ENCODE results near the gene NHLRC1. TPM values are rescaled to one million over a fixed set of nuclear protein-coding genes. Genes with fewer than 3 reads are reported as not detected.

Gene NHLRC1
- total and polyA plus RNA-seq, 9 of the 15 experiments (the other 6 are each of a cell fraction or from before 2014, with no cell fraction given) = not detected

DNA sequence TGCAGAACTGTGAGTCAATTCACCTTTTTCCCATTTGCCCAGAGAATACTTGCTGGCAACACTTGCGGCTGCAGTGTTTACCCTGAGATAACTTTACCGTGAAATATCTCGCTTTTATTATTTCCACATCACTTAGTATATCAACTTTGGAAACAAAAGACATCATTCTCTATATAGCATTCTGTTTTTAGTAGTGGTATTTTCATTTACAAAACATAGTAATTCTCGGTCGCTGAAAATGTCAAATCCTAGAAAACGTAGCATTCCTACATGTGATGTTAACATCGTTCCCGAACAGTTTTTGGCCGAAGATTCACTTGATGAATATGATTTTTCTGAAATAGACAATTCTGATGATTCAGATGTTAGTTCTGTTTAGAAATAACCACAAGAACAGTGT is 52.0 kb downstream of the NHLRC1 start (continued):
- TF ChIP-seq, protein P1, sequence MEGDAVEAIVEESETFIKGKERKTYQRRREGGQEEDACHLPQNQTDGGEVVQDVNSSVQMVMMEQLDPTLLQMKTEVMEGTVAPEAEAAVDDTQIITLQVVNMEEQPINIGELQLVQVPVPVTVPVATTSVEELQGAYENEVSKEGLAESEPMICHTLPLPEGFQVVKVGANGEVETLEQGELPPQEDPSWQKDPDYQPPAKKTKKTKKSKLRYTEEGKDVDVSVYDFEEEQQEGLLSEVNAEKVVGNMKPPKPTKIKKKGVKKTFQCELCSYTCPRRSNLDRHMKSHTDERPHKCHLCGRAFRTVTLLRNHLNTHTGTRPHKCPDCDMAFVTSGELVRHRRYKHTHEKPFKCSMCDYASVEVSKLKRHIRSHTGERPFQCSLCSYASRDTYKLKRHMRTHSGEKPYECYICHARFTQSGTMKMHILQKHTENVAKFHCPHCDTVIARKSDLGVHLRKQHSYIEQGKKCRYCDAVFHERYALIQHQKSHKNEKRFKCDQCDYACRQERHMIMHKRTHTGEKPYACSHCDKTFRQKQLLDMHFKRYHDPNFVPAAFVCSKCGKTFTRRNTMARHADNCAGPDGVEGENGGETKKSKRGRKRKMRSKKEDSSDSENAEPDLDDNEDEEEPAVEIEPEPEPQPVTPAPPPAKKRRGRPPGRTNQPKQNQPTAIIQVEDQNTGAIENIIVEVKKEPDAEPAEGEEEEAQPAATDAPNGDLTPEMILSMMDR (IDR thresholded peaks at IDR 0.05 in 2 of 3, conservative IDR thresholded peaks at IDR 0.05 in 1 of 3; ENCODE audit: insufficient read depth in 2 of 3, low read depth in 1 of 3, low read length in 3 of 3) = no peak
- TF ChIP-seq RBM34 (IDR thresholded peaks at IDR 0.05; ENCODE audit: borderline replicate concordance, insufficient read depth, low read length) (no peak), MYNN (IDR thresholded peaks at IDR 0.05) (no peak), MYNN (CRISPR knock-in tag; IDR thresholded peaks at IDR 0.05) (no peak), SMARCE1 (IDR thresholded peaks at IDR 0.05) (no peak), SRSF9 (IDR thresholded peaks at IDR 0.05; ENCODE audit: borderline replicate concordance, low read depth, low read length) (no peak), CSDE1 (IDR thresholded peaks at IDR 0.05) (no peak), ZSCAN32 (CRISPR knock-in tag; IDR thresholded peaks at IDR 0.05) (no peak), MED1 (CRISPR knock-in tag; IDR thresholded peaks at IDR 0.05; ENCODE audit: borderline replicate concordance) (no peak)

Other genes starting within 250 kb of the NHLRC1 start
- gene KIF13A, start 135.0 kb downstream of the NHLRC1 start, total RNA-seq (2014; rRNA removed) = 21.0 and 30.1 TPM in 2 replicates
- 37.5 and 39.3 TPM in 2 replicates for gene KIF13A, start 135.0 kb downstream of the NHLRC1 start, total RNA-seq (2014; rRNA removed; fragmentation: Illumina TruSeq; extraction: Trizol)
- 43.2 and 44.3 TPM in 2 replicates for gene KIF13A, start 135.0 kb downstream of the NHLRC1 start, total RNA-seq (2015; rRNA removed; fragmentation: Illumina TruSeq; extraction: Trizol)
- 30.1 and 33.8 TPM in 2 replicates for gene KIF13A, start 135.0 kb downstream of the NHLRC1 start, total RNA-seq (2021)
- 29.5 and 31.8 TPM in 2 replicates for gene KIF13A, start 135.0 kb downstream of the NHLRC1 start, polyA plus RNA-seq (2011; rRNA removed)
- gene KIF13A, start 135.0 kb downstream of the NHLRC1 start, polyA plus RNA-seq (2014; fragmentation: Illumina TruSeq; extraction: Trizol) = 28.2 and 29.7 TPM in 2 replicates
- 1 to 10 TPM; 3.6 to 4.3 TPM for gene KIF13A, start 135.0 kb downstream of the NHLRC1 start, polyA plus RNA-seq (2014; fragmentation: Nextera tagmentation; extraction: Ambion mirVana)
- 22.5 and 22.6 TPM in 2 replicates for gene KIF13A, start 135.0 kb downstream of the NHLRC1 start, polyA plus RNA-seq (2014; rRNA removed)
- 26.1 and 26.2 TPM in 2 replicates for gene TPMT, start 32.4 kb upstream of the NHLRC1 start, total RNA-seq (2014; rRNA removed)
- 48.0 and 52.2 TPM in 2 replicates for gene TPMT, start 32.4 kb upstream of the NHLRC1 start, total RNA-seq (2014; rRNA removed; fragmentation: Illumina TruSeq; extraction: Trizol)
- 43.7 and 46.5 TPM in 2 replicates for gene TPMT, start 32.4 kb upstream of the NHLRC1 start, total RNA-seq (2015; rRNA removed; fragmentation: Illumina TruSeq; extraction: Trizol)
- 24.2 and 24.5 TPM in 2 replicates for gene TPMT, start 32.4 kb upstream of the NHLRC1 start, total RNA-seq (2021)
- gene TPMT, start 32.4 kb upstream of the NHLRC1 start, polyA plus RNA-seq (2011; rRNA removed) = 42.7 and 67.4 TPM in 2 replicates
- gene TPMT, start 32.4 kb upstream of the NHLRC1 start, polyA plus RNA-seq (2014; fragmentation: Illumina TruSeq; extraction: Trizol) = 41.6 and 51.6 TPM in 2 replicates
- 10 to 100 TPM; 43.8 to 48.0 TPM for gene TPMT, start 32.4 kb upstream of the NHLRC1 start, polyA plus RNA-seq (2014; fragmentation: Nextera tagmentation; extraction: Ambion mirVana)
- 35.9 and 42.6 TPM in 2 replicates for gene TPMT, start 32.4 kb upstream of the NHLRC1 start, polyA plus RNA-seq (2014; rRNA removed)
- 24.6 and 29.1 TPM in 2 replicates for gene KDM1B, start 32.7 kb upstream of the NHLRC1 start, total RNA-seq (2014; rRNA removed)
- gene KDM1B, start 32.7 kb upstream of the NHLRC1 start, total RNA-seq (2014; rRNA removed; fragmentation: Illumina TruSeq; extraction: Trizol) = 35.1 and 36.3 TPM in 2 replicates
- 37.5 and 38.7 TPM in 2 replicates for gene KDM1B, start 32.7 kb upstream of the NHLRC1 start, total RNA-seq (2015; rRNA removed; fragmentation: Illumina TruSeq; extraction: Trizol)
- 43.0 and 47.4 TPM in 2 replicates for gene KDM1B, start 32.7 kb upstream of the NHLRC1 start, total RNA-seq (2021)
- gene KDM1B, start 32.7 kb upstream of the NHLRC1 start, polyA plus RNA-seq (2011; rRNA removed) = 40.5 and 58.9 TPM in 2 replicates
- gene KDM1B, start 32.7 kb upstream of the NHLRC1 start, polyA plus RNA-seq (2014; fragmentation: Illumina TruSeq; extraction: Trizol) = 34.9 and 46.1 TPM in 2 replicates
- gene KDM1B, start 32.7 kb upstream of the NHLRC1 start, polyA plus RNA-seq (2014; fragmentation: Nextera tagmentation; extraction: Ambion mirVana) = 1 to 10 TPM; 1.4 to 1.7 TPM
- 29.0 and 33.8 TPM in 2 replicates for gene KDM1B, start 32.7 kb upstream of the NHLRC1 start, polyA plus RNA-seq (2014; rRNA removed)
- 284 and 338 TPM in 2 replicates for gene DEK, start 141.9 kb upstream of the NHLRC1 start, total RNA-seq (2014; rRNA removed)
- gene DEK, start 141.9 kb upstream of the NHLRC1 start, total RNA-seq (2014; rRNA removed; fragmentation: Illumina TruSeq; extraction: Trizol) = 239 and 276 TPM in 2 replicates
- 293 and 306 TPM in 2 replicates for gene DEK, start 141.9 kb upstream of the NHLRC1 start, total RNA-seq (2015; rRNA removed; fragmentation: Illumina TruSeq; extraction: Trizol)
- gene DEK, start 141.9 kb upstream of the NHLRC1 start, total RNA-seq (2021) = 171 and 181 TPM in 2 replicates
- gene DEK, start 141.9 kb upstream of the NHLRC1 start, polyA plus RNA-seq (2011; rRNA removed) = 104 and 155 TPM in 2 replicates
- 205 and 279 TPM in 2 replicates for gene DEK, start 141.9 kb upstream of the NHLRC1 start, polyA plus RNA-seq (2014; fragmentation: Illumina TruSeq; extraction: Trizol)
- 10 to 100 TPM; 82.3 to 87.3 TPM for gene DEK, start 141.9 kb upstream of the NHLRC1 start, polyA plus RNA-seq (2014; fragmentation: Nextera tagmentation; extraction: Ambion mirVana)
- gene DEK, start 141.9 kb upstream of the NHLRC1 start, polyA plus RNA-seq (2014; rRNA removed) = 160 and 184 TPM in 2 replicates

All from K562 (cell line).